SH-SY5Y (cell line): ENCODE measurements around the gene HLA-DRB5.

Source experiments
- GATA2 ChIP-seq: IDR thresholded peaks from 2 replicates; pipeline ENCODE4 v1.6.1; 2011; ENCODE audit warnings: mild to moderate bottlenecking, low read depth, low read length
- GATA3 ChIP-seq: IDR thresholded peaks from 2 replicates; pipeline ENCODE4 v1.6.1; 2011; ENCODE audit warnings: low read depth, mild to moderate bottlenecking, low read length, moderate library complexity

DNA sequence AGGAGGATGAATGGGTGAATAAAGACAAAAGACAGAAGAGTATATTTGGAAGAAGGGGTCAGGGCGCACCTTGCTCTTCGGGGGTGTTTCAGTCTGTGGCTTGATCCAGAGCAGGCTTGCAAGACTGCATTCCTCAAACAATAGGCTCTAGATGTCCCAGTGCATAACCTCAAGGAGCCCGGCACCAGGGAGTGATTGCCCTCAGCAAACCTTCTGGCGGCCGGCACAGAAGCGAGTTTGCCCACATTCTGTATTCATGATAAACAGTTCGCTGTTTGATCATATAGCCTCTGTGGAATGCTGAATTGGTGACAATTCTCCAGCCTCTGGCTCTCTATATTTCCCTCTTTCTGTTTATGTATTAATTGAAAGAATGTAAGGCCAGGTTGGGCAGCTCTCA is 29.7 kb upstream of the HLA-DRB5 start:
- no peak for TF ChIP-seq GATA2
- no peak for TF ChIP-seq GATA3
